Measurements from ENCODE around the gene COG7. TPM values are rescaled to one million over a fixed set of nuclear protein-coding genes. Genes with fewer than 3 reads are reported as not detected.

The COG7 gene
- polyA plus RNA-seq, 1 donor (not counting 4 experiments of a cell fraction or from before 2014, with no cell fraction given): 14.7 TPM

GRCh38 chr16:23494188-23494587, 41.2 kb upstream of the COG7 start:
- Histone ChIP-seq H2AFZ (ENCODE audit: control insufficient read depth, low read length) (no peak overlapping the region), H3K36me3 (ENCODE audit: control insufficient read depth in 2 of 2, extremely low read depth in 1 of 2, insufficient read depth in 2 of 2, low read length in 2 of 2) (peaks cover 10 to 26% of the 10 kb centered on the region in 2 experiments), H4K20me1 (ENCODE audit: control insufficient read depth, extremely low read depth, insufficient read depth, low read length) (no peaks in the 10 kb centered on the region), H3K27me3 (ENCODE audit: control insufficient read depth, extremely low read depth, insufficient read depth, low read length) (no peaks in the 10 kb centered on the region), H3K4me2 (ENCODE audit: control insufficient read depth, extremely low read depth, insufficient read depth, low read depth, low read length) (peak overlapping the region; percentile 73), H3K27ac (ENCODE audit: control insufficient read depth, insufficient read depth, low read length) (peak overlapping the region; percentile 33), H3K79me2 (ENCODE audit: control insufficient read depth, insufficient read depth, low read length) (peaks cover 24% of the 10 kb centered on the region), H3K4me3 (ENCODE audit: control insufficient read depth in 2 of 3, extremely low read depth in 1 of 3, insufficient read depth in 2 of 3, low read depth in 1 of 3, low read length in 3 of 3) (peak overlapping the region; percentile 8 to 39 (median 37)), H3K9me3 (ENCODE audit: control insufficient read depth, low read depth, low read length) (no peaks in the 10 kb centered on the region), H3K9me1 (ENCODE audit: control insufficient read depth, extremely low read depth, insufficient read depth, low read length) (peaks cover 10% of the 10 kb centered on the region), H3K9ac (ENCODE audit: control insufficient read depth, extremely low read depth, insufficient read depth, low read length) (peak overlapping the region; percentile 60), H3K4me1 (ENCODE audit: control insufficient read depth, extremely low read depth, insufficient read depth, low read length) (peaks cover 69% of the 10 kb centered on the region)
- dilution Hi-C loops (cut with MboI; ENCODE audit: extremely low pct_ligation_motif_present, low sequenced_read_pairs): no loop called here
- DNase-seq (ENCODE audit: low read depth, low spot score): no peak
- TF ChIP-seq EZH2 (IDR thresholded peaks at IDR 0.05; ENCODE audit: low read length) (no peak), CTCF (optimal IDR thresholded peaks at IDR 0.05 in 1 of 3, IDR thresholded peaks at IDR 0.05 in 1 of 3, conservative IDR thresholded peaks at IDR 0.05 in 1 of 3; ENCODE audit: extremely low read depth in 1 of 3, insufficient read depth in 2 of 3, low read length in 3 of 3) (peak in 1 of 3 experiments; percentile 8)
- FAIRE-seq: peak; percentile 17

- Histone ChIP-seq H3K27me3 (ENCODE audit: control insufficient read depth, extremely low read depth, insufficient read depth, low read length) (no peaks in the 10 kb centered on the region), H3K9me3 (ENCODE audit: control insufficient read depth, low read depth, low read length) (no peaks in the 10 kb centered on the region), H3K4me2 (ENCODE audit: control insufficient read depth, extremely low read depth, insufficient read depth, low read depth, low read length) (peak overlapping the region; percentile 73), H4K20me1 (ENCODE audit: control insufficient read depth, extremely low read depth, insufficient read depth, low read length) (no peaks in the 10 kb centered on the region), H3K36me3 (ENCODE audit: control insufficient read depth in 2 of 2, extremely low read depth in 1 of 2, insufficient read depth in 2 of 2, low read length in 2 of 2) (peaks cover 20 to 47% of the 10 kb centered on the region in 2 experiments), H3K9me1 (ENCODE audit: control insufficient read depth, extremely low read depth, insufficient read depth, low read length) (peaks cover 9% of the 10 kb centered on the region), H3K4me3 (ENCODE audit: control insufficient read depth in 2 of 3, extremely low read depth in 1 of 3, insufficient read depth in 2 of 3, low read depth in 1 of 3, low read length in 3 of 3) (peak overlapping the region in 2 of 3 experiments; percentile 36 to 41), H2AFZ (ENCODE audit: control insufficient read depth, low read length) (no peak overlapping the region), H3K4me1 (ENCODE audit: control insufficient read depth, extremely low read depth, insufficient read depth, low read length) (peaks cover 50% of the 10 kb centered on the region), H3K9ac (ENCODE audit: control insufficient read depth, extremely low read depth, insufficient read depth, low read length) (peak overlapping the region; percentile 31), H3K27ac (ENCODE audit: control insufficient read depth, insufficient read depth, low read length) (peak overlapping the region; percentile 77), H3K79me2 (ENCODE audit: control insufficient read depth, insufficient read depth, low read length) (peaks cover 8% of the 10 kb centered on the region)
- TF ChIP-seq CTCF (optimal IDR thresholded peaks at IDR 0.05 in 1 of 3, IDR thresholded peaks at IDR 0.05 in 1 of 3, conservative IDR thresholded peaks at IDR 0.05 in 1 of 3; ENCODE audit: extremely low read depth in 1 of 3, insufficient read depth in 2 of 3, low read length in 3 of 3) (no peak), EZH2 (IDR thresholded peaks at IDR 0.05; ENCODE audit: low read length) (no peak)
- DNase-seq (ENCODE audit: low read depth, low spot score) (no peak), FAIRE-seq (peak; percentile 81)
- dilution Hi-C loops (cut with MboI; ENCODE audit: extremely low pct_ligation_motif_present, low sequenced_read_pairs): no loop called here
These were observed 38.8 kb upstream of the COG7 start for GRCh38 chr16:23491490-23492391.

Measured in keratinocyte (primary cell).